ENCODE results near the gene ETV6. TPM values are rescaled to one million over a fixed set of nuclear protein-coding genes. Genes with fewer than 3 reads are reported as not detected.
"Not testable (repeated sequence)": the region's sequence is repeated elsewhere in the genome, so short reads cannot be mapped to it uniquely, and the experiment has no call there.

Gene ETV6
- total RNA-seq, 1 experiment from 2014 or later: 14.1 TPM

- TF ChIP-seq REST (IDR thresholded peaks at IDR 0.05; ENCODE audit: low read depth): no peak
- TF ChIP-seq SP1 (IDR thresholded peaks at IDR 0.05; ENCODE audit: low read depth): no peak
- TF ChIP-seq YY1 (IDR thresholded peaks at IDR 0.05; ENCODE audit: extremely low read depth, insufficient replicate concordance, low read depth, low read length): no peak
- TF ChIP-seq POLR2A (IDR thresholded peaks at IDR 0.05; ENCODE audit: borderline replicate concordance, extremely low read depth, insufficient read depth, insufficient read length): no peak
- no peak for TF ChIP-seq ZBTB33 (IDR thresholded peaks at IDR 0.05; ENCODE audit: extremely low read depth, insufficient replicate concordance, low read length)
- TF ChIP-seq JUND (IDR thresholded peaks at IDR 0.05): no peak
- TF ChIP-seq CBX3 (IDR thresholded peaks at IDR 0.05; ENCODE audit: low read depth): no peak
- TF ChIP-seq ZNF274 (IDR thresholded peaks at IDR 0.05; ENCODE audit: low read depth, low read length): no peak
These were observed 26.1 kb upstream of the ETV6 start (continued) for GRCh38 chr12:11623382-11623781.

GRCh38 chr12:11624116-11624515, 25.4 kb upstream of the ETV6 start:
- H3K9me2 ChIP-seq (ENCODE audit: insufficient read depth): no peaks in the 10 kb centered on the region
- no peaks in the 10 kb centered on the region for H3K79me2 ChIP-seq (ENCODE audit: insufficient read depth, low read length)
- ChIA-PET RAD21 (ENCODE audit: low non-redundant PET in 1 of 2, low total read pairs in 2 of 2, uncharacterized antibody in 2 of 2, unreplicated experiment in 2 of 2) (interaction anchor here in 1 of 2 experiments (0.9 kb wide), 1 partner anchor 409 kb away, joined by 4 read pairs; no protein-coding TSS in a partner anchor), POLR2A (interaction anchor here (1.1 kb wide), 1 partner anchor 7 kb away, joined by 3 read pairs; no protein-coding TSS in a partner anchor), CTCF (no interaction called here)
- H3K9me3 ChIP-seq (ENCODE audit: control insufficient read depth in 1 of 2, insufficient read depth in 1 of 2, low read depth in 1 of 2, low read length in 2 of 2): no peaks in the 10 kb centered on the region
- no peak for TF ChIP-seq CBX3 (IDR thresholded peaks at IDR 0.05; ENCODE audit: low read depth)
- TF ChIP-seq TCF7L2 (IDR thresholded peaks at IDR 0.05; ENCODE audit: borderline replicate concordance, extremely low read depth, insufficient read depth, insufficient read length): no peak
- no peak overlapping the region for H3K9ac ChIP-seq (ENCODE audit: low read length)
- DNase-seq (ENCODE audit: low read depth, low spot score) (no peak), ATAC-seq (no peak)
- intact Hi-C loops (cut with micrococcal nuclease): no loop called here
- no peaks in the 10 kb centered on the region for H3K27me3 ChIP-seq (ENCODE audit: insufficient read depth, low read length)
- H3K4me2 ChIP-seq (ENCODE audit: low read length): no peak overlapping the region
- H4K20me1 ChIP-seq (ENCODE audit: insufficient read depth): no peaks in the 10 kb centered on the region
- H3K36me3 ChIP-seq (ENCODE audit: control insufficient read depth in 1 of 2, insufficient read depth in 2 of 2, low read length in 2 of 2): no peaks in the 10 kb centered on the region
- H3K27ac ChIP-seq (ENCODE audit: low read depth, low read length): no peak overlapping the region
- BruUV-seq (replicated peaks): no TSS peak
- no peak overlapping the region for H2AFZ ChIP-seq (ENCODE audit: low read depth, low read length, poor library complexity, severe bottlenecking)
- no peak overlapping the region for H3K4me3 ChIP-seq (replicated peaks in 1 of 2; ENCODE audit: low read depth in 1 of 2, low read length in 2 of 2)
- H3K4me1 ChIP-seq (ENCODE audit: control insufficient read depth in 1 of 2, insufficient read depth in 2 of 2, low read length in 2 of 2): no peaks in the 10 kb centered on the region

- POLR2A ChIA-PET: not testable (repeated sequence)
These were observed 21.8 kb upstream of the ETV6 start for GRCh38 chr12:11627709-11628108.

More at GRCh38 chr12:11627709-11628108, 21.8 kb upstream of the ETV6 start:
- H3K27ac ChIP-seq (ENCODE audit: low read depth, low read length); H3K79me2 ChIP-seq (ENCODE audit: insufficient read depth, low read length); H3K9me2 ChIP-seq (ENCODE audit: insufficient read depth); intact Hi-C loops (cut with micrococcal nuclease); H3K4me3 ChIP-seq (replicated peaks in 1 of 2; ENCODE audit: low read depth in 1 of 2, low read length in 2 of 2); H4K20me1 ChIP-seq (ENCODE audit: insufficient read depth); H3K36me3 ChIP-seq (ENCODE audit: control insufficient read depth in 1 of 2, insufficient read depth in 2 of 2, low read length in 2 of 2); RAD21 ChIA-PET (ENCODE audit: low non-redundant PET in 1 of 2, low total read pairs in 2 of 2, uncharacterized antibody in 2 of 2, unreplicated experiment in 2 of 2); H3K4me2 ChIP-seq (ENCODE audit: low read length); H3K4me1 ChIP-seq (ENCODE audit: control insufficient read depth in 1 of 2, insufficient read depth in 2 of 2, low read length in 2 of 2); ATAC-seq; H3K9me3 ChIP-seq (ENCODE audit: control insufficient read depth in 1 of 2, insufficient read depth in 1 of 2, low read depth in 1 of 2, low read length in 2 of 2); CTCF ChIA-PET; H3K27me3 ChIP-seq (ENCODE audit: insufficient read depth, low read length); H3K9ac ChIP-seq (ENCODE audit: low read length); DNase-seq (ENCODE audit: low read depth, low spot score); H2AFZ ChIP-seq (ENCODE audit: low read depth, low read length, poor library complexity, severe bottlenecking); BruUV-seq (replicated peaks): not testable (repeated sequence)
